H9 (cell line): ENCODE data around the gene LPP. TPM values are rescaled to one million over a fixed set of nuclear protein-coding genes. Genes with fewer than 3 reads are reported as not detected.

Experiments used
- DNase-seq: peaks from one replicate; pipeline ENCODE4 v3.0.0-alpha.2; 2017
- H2AFZ ChIP-seq: one replicate; pipeline ENCODE4 v1.6.1; 2013; ENCODE audit warnings: mild to moderate bottlenecking, low read length, control low read depth, moderate library complexity
- H2AK5ac ChIP-seq: 2 replicates; pipeline ENCODE4 v1.6.1; 2013; ENCODE audit warnings: low read length, control low read depth, mixed read lengths; ENCODE audit not compliant: insufficient read length
- H2BK120ac ChIP-seq: one replicate; pipeline ENCODE4 v1.6.1; 2013; ENCODE audit warnings: low read depth, mild to moderate bottlenecking, low read length, control low read depth, inconsistent platforms; ENCODE audit not compliant: poor library complexity, severe bottlenecking
- H2BK12ac ChIP-seq: 2 replicates; pipeline ENCODE4 v1.6.1; 2013; ENCODE audit warnings: low read length, control low read depth, mixed read lengths, low read depth; ENCODE audit not compliant: insufficient read length
- H2BK15ac ChIP-seq: 2 replicates; pipeline ENCODE4 v1.6.1; 2013; ENCODE audit warnings: low read depth, low read length, control low read depth
- H2BK20ac ChIP-seq: one replicate; pipeline ENCODE4 v1.6.1; 2013; ENCODE audit warnings: low read depth, mild to moderate bottlenecking, low read length, control low read depth, inconsistent platforms; ENCODE audit not compliant: poor library complexity, severe bottlenecking
- H2BK5ac ChIP-seq: 2 replicates; pipeline ENCODE4 v1.6.1; 2013; ENCODE audit warnings: low read length, control low read depth, mixed read lengths; ENCODE audit not compliant: insufficient read length
- H3K14ac ChIP-seq: 2 replicates; pipeline ENCODE4 v1.6.1; 2013; ENCODE audit warnings: low read length, control low read depth; ENCODE audit not compliant: insufficient read depth
- H3K18ac ChIP-seq: 2 replicates; pipeline ENCODE4 v1.6.1; 2013; ENCODE audit warnings: low read depth, mild to moderate bottlenecking, mixed read lengths, low read length, control low read depth; ENCODE audit not compliant: insufficient read length
- H3K23ac ChIP-seq: 2 replicates; pipeline ENCODE4 v1.6.1; 2013; ENCODE audit warnings: low read length, control low read depth, mixed read lengths, low read depth; ENCODE audit not compliant: insufficient read length
- H3K23me2 ChIP-seq: 2 replicates; pipeline ENCODE4 v1.6.1; 2013; ENCODE audit warnings: low read depth, mild to moderate bottlenecking, mixed read lengths, low read length, control low read depth; ENCODE audit not compliant: insufficient read length, poor library complexity, severe bottlenecking
- H3K27ac ChIP-seq: 2 replicates; pipeline ENCODE4 v1.5.1; 2013; ENCODE audit warnings: low read length, control low read depth, mixed read lengths, low read depth; ENCODE audit not compliant: insufficient read length
- H3K27me3 ChIP-seq: 2 replicates; pipeline ENCODE4 v1.6.1; 2013; ENCODE audit warnings: low read length, control low read depth, inconsistent platforms; ENCODE audit not compliant: insufficient read depth
- H3K4ac ChIP-seq: 2 replicates; pipeline ENCODE4 v1.6.1; 2013; ENCODE audit warnings: low read depth, mild to moderate bottlenecking, control low read depth, inconsistent platforms, low read length, moderate library complexity
- H3K4me1 ChIP-seq: 2 replicates; pipeline ENCODE4 v1.6.1; 2013; ENCODE audit warnings: low read length, control low read depth, inconsistent platforms; ENCODE audit not compliant: insufficient read depth
- H3K4me2 ChIP-seq: 2 replicates; pipeline ENCODE4 v1.6.1; 2013; ENCODE audit warnings: low read length, control low read depth, mixed read lengths; ENCODE audit not compliant: insufficient read length, insufficient read depth
- H3K56ac ChIP-seq: 2 replicates; pipeline ENCODE4 v1.6.1; 2013; ENCODE audit warnings: low read depth, mild to moderate bottlenecking, mixed read lengths, low read length, control low read depth; ENCODE audit not compliant: insufficient read length
- H3K79me1 ChIP-seq: 2 replicates; pipeline ENCODE4 v1.6.1; 2013; ENCODE audit warnings: low read depth, mild to moderate bottlenecking, moderate library complexity, low read length, control low read depth, inconsistent platforms; ENCODE audit not compliant: insufficient read depth, poor library complexity, severe bottlenecking
- H3K79me2 ChIP-seq: 2 replicates; pipeline ENCODE4 v1.6.1; 2013; ENCODE audit warnings: low read length, control low read depth, inconsistent platforms; ENCODE audit not compliant: insufficient read depth
- H3K9ac ChIP-seq: 2 replicates; pipeline ENCODE4 v1.6.1; 2013; ENCODE audit warnings: low read length, control low read depth, mixed read lengths; ENCODE audit not compliant: insufficient read length; ENCODE audit errors: extremely low read depth
- H3K9me3 ChIP-seq: one replicate; pipeline ENCODE4 v1.6.1; 2013; ENCODE audit warnings: low read depth, low read length, inconsistent platforms; ENCODE audit not compliant: control insufficient read depth
- H3T11ph ChIP-seq: one replicate; pipeline ENCODE4 v1.6.1; 2013; ENCODE audit warnings: mild to moderate bottlenecking, low read length, control low read depth, inconsistent platforms
- H4K20me1 ChIP-seq: one replicate; pipeline ENCODE4 v1.6.1; 2013; ENCODE audit not compliant: control insufficient read depth, insufficient read length, insufficient read depth
- H4K5ac ChIP-seq: 2 replicates; pipeline ENCODE4 v1.6.1; 2013; ENCODE audit warnings: low read depth, mild to moderate bottlenecking, mixed read lengths, low read length, control low read depth; ENCODE audit not compliant: insufficient read length
- H4K8ac ChIP-seq: replicated peaks from 2 replicates; pipeline ENCODE4 v1.6.1; 2013; ENCODE audit warnings: low read length, control low read depth, mixed read lengths, low read depth; ENCODE audit not compliant: insufficient read length
- H4K91ac ChIP-seq: 2 replicates; pipeline ENCODE4 v1.6.1; 2013; ENCODE audit warnings: low read depth, mild to moderate bottlenecking, moderate library complexity, mixed read lengths, low read length, control low read depth; ENCODE audit not compliant: insufficient read length
- H3K27ac Mint-ChIP-seq, 3 experiments: 2 replicates in 2 of 3; 3 replicates in 1 of 3; pipeline ENCODE4 v1.8.0; 2020 to 2021; ENCODE audit warnings: mixed read lengths in 3 of 3, mild to moderate bottlenecking in 1 of 3, moderate library complexity in 1 of 3
- H3K27me3 Mint-ChIP-seq: 2 replicates; pipeline ENCODE4 v1.8.0; 2021; ENCODE audit warnings: low read depth, mild to moderate bottlenecking, moderate library complexity, mixed read lengths
- H3K36me3 Mint-ChIP-seq, 3 experiments: 2 replicates in 2 of 3; 3 replicates in 1 of 3; pipeline ENCODE4 v1.8.0; 2020 to 2021; ENCODE audit warnings: low read depth in 3 of 3, mixed read lengths in 3 of 3; ENCODE audit not compliant: insufficient read depth in 1 of 3
- H3K4me1 Mint-ChIP-seq, 2 experiments: 2 replicates each; pipeline ENCODE4 v1.8.0; 2020; ENCODE audit warnings: mixed read lengths in 2 of 2
- H3K4me3 Mint-ChIP-seq, 2 experiments: 2 replicates in 1 of 2; 3 replicates in 1 of 2; pipeline ENCODE4 v1.8.0; 2020 to 2021; ENCODE audit warnings: mild to moderate bottlenecking in 2 of 2, mixed read lengths in 2 of 2, moderate library complexity in 1 of 2
- H3K9me3 Mint-ChIP-seq, 2 experiments: 2 replicates in 1 of 2; 3 replicates in 1 of 2; pipeline ENCODE4 v1.8.0; 2020; ENCODE audit warnings: mild to moderate bottlenecking in 2 of 2, mixed read lengths in 2 of 2, moderate library complexity in 1 of 2
- WGBS: extraction: QIAGEN DNeasy Blood & Tissue Kit; methylation state at CpG from one replicate; pipeline ENCODE4 v1.1.7; 2013; ENCODE audit warnings: missing lambda C conversion rate, low lambda C conversion rate, mixed read lengths; ENCODE audit not compliant: insufficient read length; ENCODE audit errors: extremely low coverage; 5-methylcytosine and 5-hydroxymethylcytosine counted together
- total RNA-seq: library from RNA; stranded (reverse); gene quantifications from 2 replicates; pipeline ENCODE4 v1.2.1, GENCODE V29; 2021
- TF ChIP-seq, protein P1 (sequence below): fragments of 200-600 bp; sonication (generic); conservative IDR thresholded peaks from 3 replicates; pipeline ENCODE4 v1.8.0; 2021; ENCODE audit warnings: antibody characterized with exemption, mild to moderate bottlenecking

Gene LPP
- total RNA-seq, 1 experiment from 2014 or later: 64.6 TPM

DNA sequence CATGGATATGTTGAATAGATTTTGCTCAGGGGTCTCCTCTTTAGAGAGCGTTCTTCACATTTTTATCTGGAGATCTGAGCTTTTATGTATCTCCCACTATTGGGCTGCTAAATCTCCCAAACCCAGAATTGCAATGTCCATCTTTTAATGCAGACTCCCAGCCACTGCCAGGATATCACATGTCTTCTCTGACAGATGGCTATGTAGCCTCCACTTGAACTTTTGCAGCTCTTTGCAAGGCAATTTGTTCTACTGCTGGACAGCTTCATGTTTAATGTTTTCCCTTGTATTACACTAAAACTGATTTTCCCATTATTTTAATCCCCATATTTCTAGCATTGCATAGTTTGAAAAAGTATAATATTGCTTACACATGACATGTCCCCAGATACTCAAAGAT lies 177.2 kb downstream of the LPP start:
- no peak overlapping the region for H4K5ac ChIP-seq
- no peak overlapping the region for H4K8ac ChIP-seq
- Mint-ChIP-seq H3K27ac (no peak overlapping the region), H3K4me3 (no peak overlapping the region), H3K4me1 (no peaks in the 10 kb centered on the region), H3K9me3 (no peaks in the 10 kb centered on the region), H3K27me3 (no peaks in the 10 kb centered on the region), H3K36me3 (no peaks in the 10 kb centered on the region)
- H3K4me1 ChIP-seq: no peaks in the 10 kb centered on the region; the same call in 1 of the 2 replicates
- no peak overlapping the region for H3K4me2 ChIP-seq
- H3K23me2 ChIP-seq: no peaks in the 10 kb centered on the region
- H2BK15ac ChIP-seq: no peak overlapping the region
- H3K18ac ChIP-seq: no peak overlapping the region
- no peak for DNase-seq
- H2AFZ ChIP-seq: no peak overlapping the region
- no peaks in the 10 kb centered on the region for H3K9me3 ChIP-seq
- H3K14ac ChIP-seq: no peak overlapping the region
- H3K4ac ChIP-seq: no peak overlapping the region
- H4K20me1 ChIP-seq: no peaks in the 10 kb centered on the region
- H3K27me3 ChIP-seq: no peaks in the 10 kb centered on the region
- H3K56ac ChIP-seq: no peak overlapping the region
- no CpG with 5 or more reads among the region's 1 CpG for WGBS
- no peak overlapping the region for H2BK12ac ChIP-seq
- H3K79me2 ChIP-seq: no peaks in the 10 kb centered on the region
- H2AK5ac ChIP-seq: no peak overlapping the region
- no peak overlapping the region for H3K9ac ChIP-seq
- no peak overlapping the region for H2BK20ac ChIP-seq
- H3K79me1 ChIP-seq: no peaks in the 10 kb centered on the region
- H2BK120ac ChIP-seq: no peak overlapping the region
- H3K23ac ChIP-seq: no peak overlapping the region
- TF ChIP-seq, protein P1, sequence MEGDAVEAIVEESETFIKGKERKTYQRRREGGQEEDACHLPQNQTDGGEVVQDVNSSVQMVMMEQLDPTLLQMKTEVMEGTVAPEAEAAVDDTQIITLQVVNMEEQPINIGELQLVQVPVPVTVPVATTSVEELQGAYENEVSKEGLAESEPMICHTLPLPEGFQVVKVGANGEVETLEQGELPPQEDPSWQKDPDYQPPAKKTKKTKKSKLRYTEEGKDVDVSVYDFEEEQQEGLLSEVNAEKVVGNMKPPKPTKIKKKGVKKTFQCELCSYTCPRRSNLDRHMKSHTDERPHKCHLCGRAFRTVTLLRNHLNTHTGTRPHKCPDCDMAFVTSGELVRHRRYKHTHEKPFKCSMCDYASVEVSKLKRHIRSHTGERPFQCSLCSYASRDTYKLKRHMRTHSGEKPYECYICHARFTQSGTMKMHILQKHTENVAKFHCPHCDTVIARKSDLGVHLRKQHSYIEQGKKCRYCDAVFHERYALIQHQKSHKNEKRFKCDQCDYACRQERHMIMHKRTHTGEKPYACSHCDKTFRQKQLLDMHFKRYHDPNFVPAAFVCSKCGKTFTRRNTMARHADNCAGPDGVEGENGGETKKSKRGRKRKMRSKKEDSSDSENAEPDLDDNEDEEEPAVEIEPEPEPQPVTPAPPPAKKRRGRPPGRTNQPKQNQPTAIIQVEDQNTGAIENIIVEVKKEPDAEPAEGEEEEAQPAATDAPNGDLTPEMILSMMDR: no peak
- no peak overlapping the region for H3K27ac ChIP-seq
- H4K91ac ChIP-seq: no peak overlapping the region
- H2BK5ac ChIP-seq: no peak overlapping the region
- no peak overlapping the region for H3T11ph ChIP-seq
